Heart right ventricle (tissue), 16 donors: ENCODE results near the gene IKBKE. TPM values are rescaled to one million over a fixed set of nuclear protein-coding genes. Genes with fewer than 3 reads are reported as not detected.

ENCODE experiments used
- ATAC-seq, 8 donors: fragments of 200-7000 bp; cut with Tn5 transposase; one replicate each; pipeline ENCODE4 v1.9.1; 2020; ENCODE audit warnings: mild to moderate bottlenecking in 8 of 8, moderate library complexity in 8 of 8, moderate number of reproducible peaks in 1 of 8
- DNase-seq, 2 donors: peaks; one replicate each; pipeline ENCODE4 v3.0.0-alpha.2; 2020
- H3K27ac ChIP-seq, 10 donors: fragments of 200-600 bp; sonication (generic) in 2 of 10; one replicate each; pipeline versions ENCODE4 v1.5.0 to v1.8.0; 2020 to 2022; ENCODE audit warnings: mild to moderate bottlenecking in 3 of 10
- H3K27me3 ChIP-seq, 7 donors: fragments of 200-600 bp; one replicate each; pipeline ENCODE4 v1.8.0; 2021 to 2022; ENCODE audit warnings: mild to moderate bottlenecking in 2 of 7
- H3K36me3 ChIP-seq, 9 donors: fragments of 200-600 bp; sonication (generic) in 1 of 9; one replicate each; pipeline versions ENCODE4 v1.5.0 to v1.8.0; 2020 to 2022; ENCODE audit warnings: mild to moderate bottlenecking in 2 of 9
- H3K4me1 ChIP-seq, 9 donors: fragments of 200-600 bp; sonication (generic) in 1 of 9; one replicate each; pipeline versions ENCODE4 v1.5.0 to v1.8.0; 2020 to 2022; ENCODE audit warnings: mild to moderate bottlenecking in 4 of 9
- H3K4me3 ChIP-seq, 10 donors: fragments of 200-600 bp; sonication (generic) in 2 of 10; one replicate each; pipeline versions ENCODE4 v1.5.0 to v1.8.0; 2020 to 2022; ENCODE audit warnings: mild to moderate bottlenecking in 7 of 10, moderate library complexity in 2 of 10
- H3K9me3 ChIP-seq, 11 donors: fragments of 200-600 bp in 10 of 11; sonication (generic) in 2 of 11; one replicate each; pipeline versions ENCODE4 v1.5.0 to v1.8.0; 2013 to 2022; ENCODE audit warnings: mild to moderate bottlenecking in 2 of 11, control low read depth in 1 of 11, moderate library complexity in 1 of 11
- WGBS, 2 donors: extraction: QIAGEN DNeasy Blood & Tissue Kit; methylation state at CpG; one replicate each; pipeline ENCODE4 v1.1.7; 2013; ENCODE audit warnings: inconsistent platforms in 1 of 2; 5-methylcytosine and 5-hydroxymethylcytosine counted together
- intact Hi-C, 10 donors: fragments of 100-400 bp; cut with DNase I; formaldehyde crosslinking; loops; one replicate each; pipeline versions ENCODE4 v1.11.1 to v1.14.2; 2022
- polyA plus RNA-seq, 2 donors: library from polyadenylated mRNA; stranded (reverse); fragments of 200-250 nt; gene quantifications; one replicate each; pipeline ENCODE4 v1.2.3, GENCODE V29; 2013
- total RNA-seq, 10 donors: library from RNA; stranded (reverse); fragmentation: NEBNext Ultra II Directional in 3 of 10; extraction: Animal tissue kit (Norgen Biotek cat#: 25700) in 3 of 10; gene quantifications; one replicate each; pipeline versions ENCODE4 v1.2.1 to v1.2.4, GENCODE V29; 2021 to 2023
- TF ChIP-seq, protein P1 (sequence below), 9 donors: fragments of 200-600 bp; sonication (generic) in 2 of 9; IDR thresholded peaks; one replicate each; pipeline versions ENCODE4 v1.5.0 to v1.8.0; 2021 to 2022; ENCODE audit warnings: antibody characterized with exemption in 9 of 9, mild to moderate bottlenecking in 5 of 9, moderate library complexity in 1 of 9
- donor health status: Arrhythmogenic right ventricular cardiomyopathy.
- donor health status: ischemic (EF 13 %, LVEDD 7.1; RV severe dilation, severe dysfunction).
- donor health status: healthy with polysubstance abuse.
- donor health status: DM: no; HTN: yes; CAD: no.
- donor health status: DM: no; HTN: no; CAD: no.
- donor health status: ischemic (EF 25% LVEDD 6.9; RV normal size, moderate dysfunction).
- donor health status: ischemic (EF 25% LVEDD 5.7; RV mildly dilated, moderate dysfunction).
- donor health status: healthy.
- donor health status: DM: yes; HTN: yes; CAD: no.
- donor health status: Ischemic cardiomyopathy.
- donor health status: ischemic (EF 35%, LVEDD 5.7; RV mildly dilated, moderate dysfunction).
- donor health status: nonischemic (EF 11% LVEDD 7.7; RV severe dilation, severe dysfunction).
- donor health status: DM: yes; HTN: yes; CAD: no.
- donor health status: PGD.
- donor health status: ischemic (EF 29% LVEDD 5.4; RV normal size, mild dysfunction).
- donor health status: nonischemic (EF 23%, LVEDD 6.1; RV moderate dilation, normal function).

IKBKE gene
- total and polyA plus RNA-seq, 12 donors, result 0.29 to 5.4 (median 0.79) TPM

DNA sequence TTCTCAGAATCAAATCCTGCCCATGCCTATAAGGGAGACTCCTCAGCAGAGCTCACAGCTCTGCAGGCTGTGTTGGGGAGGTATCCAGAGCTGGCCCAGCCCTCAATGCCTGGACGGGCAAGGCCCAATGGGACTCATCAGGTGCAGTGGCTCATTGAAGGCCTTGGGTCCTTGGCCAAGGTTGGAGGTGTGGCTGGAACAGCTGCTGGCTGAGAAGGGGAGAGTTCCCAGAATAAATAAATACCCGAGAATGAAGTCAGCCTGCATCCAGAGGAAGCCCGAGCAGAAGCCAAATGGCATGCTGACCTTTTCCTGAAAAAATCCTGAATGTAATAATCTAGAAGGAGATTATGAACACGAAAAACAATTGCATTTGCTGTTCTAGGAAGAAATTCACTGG is 25.2 kb upstream of the IKBKE start:
- Histone ChIP-seq H3K9me3 (no peaks in the 10 kb centered on the region), H3K27me3 (no peaks in the 10 kb centered on the region), H3K4me1 (peaks cover 4 to 25% (median 19%) of the 10 kb centered on the region in 9 donors), H3K4me3 (no peak overlapping the region), H3K36me3 (peaks cover 0 to 100% (median 7%) of the 10 kb centered on the region in 9 donors), H3K27ac (peak overlapping the region in 5 of 10 donors; percentile 15 to 58 (median 23))
- ATAC-seq (peak; percentile 64 to 87 (median 83)), DNase-seq (peak; percentile 33 to 53)
- WGBS, 2 donors, result 22 to 49% methylated on average over 4 of the region's 4 CpGs
- TF ChIP-seq, protein P1, sequence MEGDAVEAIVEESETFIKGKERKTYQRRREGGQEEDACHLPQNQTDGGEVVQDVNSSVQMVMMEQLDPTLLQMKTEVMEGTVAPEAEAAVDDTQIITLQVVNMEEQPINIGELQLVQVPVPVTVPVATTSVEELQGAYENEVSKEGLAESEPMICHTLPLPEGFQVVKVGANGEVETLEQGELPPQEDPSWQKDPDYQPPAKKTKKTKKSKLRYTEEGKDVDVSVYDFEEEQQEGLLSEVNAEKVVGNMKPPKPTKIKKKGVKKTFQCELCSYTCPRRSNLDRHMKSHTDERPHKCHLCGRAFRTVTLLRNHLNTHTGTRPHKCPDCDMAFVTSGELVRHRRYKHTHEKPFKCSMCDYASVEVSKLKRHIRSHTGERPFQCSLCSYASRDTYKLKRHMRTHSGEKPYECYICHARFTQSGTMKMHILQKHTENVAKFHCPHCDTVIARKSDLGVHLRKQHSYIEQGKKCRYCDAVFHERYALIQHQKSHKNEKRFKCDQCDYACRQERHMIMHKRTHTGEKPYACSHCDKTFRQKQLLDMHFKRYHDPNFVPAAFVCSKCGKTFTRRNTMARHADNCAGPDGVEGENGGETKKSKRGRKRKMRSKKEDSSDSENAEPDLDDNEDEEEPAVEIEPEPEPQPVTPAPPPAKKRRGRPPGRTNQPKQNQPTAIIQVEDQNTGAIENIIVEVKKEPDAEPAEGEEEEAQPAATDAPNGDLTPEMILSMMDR (IDR thresholded peaks at IDR 0.05), result no peak
- intact Hi-C loops, result no loop called here

DNA sequence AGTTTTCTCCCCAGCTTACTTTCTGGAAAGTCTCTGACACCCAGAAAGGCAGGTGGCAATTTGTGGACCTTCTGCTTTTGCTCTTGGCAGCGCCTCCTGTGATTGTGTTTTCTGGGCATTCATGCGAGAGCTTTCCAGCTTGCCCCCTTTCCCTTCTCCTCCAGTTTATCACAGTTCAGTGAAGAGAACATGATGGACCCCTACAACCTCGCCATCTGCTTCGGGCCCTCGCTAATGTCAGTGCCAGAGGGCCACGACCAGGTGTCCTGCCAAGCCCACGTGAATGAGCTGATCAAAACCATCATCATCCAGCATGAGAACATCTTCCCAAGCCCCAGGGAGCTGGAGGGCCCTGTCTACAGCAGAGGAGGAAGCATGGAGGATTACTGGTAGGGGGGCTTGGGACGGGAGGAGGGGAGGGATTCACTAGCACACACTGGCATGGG is 24.3 kb upstream of the IKBKE start:
- ATAC-seq (no peak), DNase-seq (no peak)
- H3K36me3 ChIP-seq, result peaks cover 0 to 100% (median 15%) of the 10 kb centered on the region in 9 donors
- no peaks in the 10 kb centered on the region for H3K9me3 ChIP-seq
- WGBS, 2 donors, result 96 to 97% methylated on average over 8 of the region's 8 CpGs
- intact Hi-C loops, result loop anchor here in 1 of 10 donors (2.0 kb wide), 1 partner anchor 13 kb away; no protein-coding TSS in a partner anchor
- H3K4me3 ChIP-seq, result no peak overlapping the region
- H3K27ac ChIP-seq, result peak overlapping the region in 4 of 10 donors; percentile 15 to 58 (median 36)
- TF ChIP-seq, protein P1 (IDR thresholded peaks at IDR 0.05), result no peak
- H3K27me3 ChIP-seq, result no peaks in the 10 kb centered on the region
- peaks cover 4 to 25% (median 19%) of the 10 kb centered on the region in 9 donors for H3K4me1 ChIP-seq

DNA sequence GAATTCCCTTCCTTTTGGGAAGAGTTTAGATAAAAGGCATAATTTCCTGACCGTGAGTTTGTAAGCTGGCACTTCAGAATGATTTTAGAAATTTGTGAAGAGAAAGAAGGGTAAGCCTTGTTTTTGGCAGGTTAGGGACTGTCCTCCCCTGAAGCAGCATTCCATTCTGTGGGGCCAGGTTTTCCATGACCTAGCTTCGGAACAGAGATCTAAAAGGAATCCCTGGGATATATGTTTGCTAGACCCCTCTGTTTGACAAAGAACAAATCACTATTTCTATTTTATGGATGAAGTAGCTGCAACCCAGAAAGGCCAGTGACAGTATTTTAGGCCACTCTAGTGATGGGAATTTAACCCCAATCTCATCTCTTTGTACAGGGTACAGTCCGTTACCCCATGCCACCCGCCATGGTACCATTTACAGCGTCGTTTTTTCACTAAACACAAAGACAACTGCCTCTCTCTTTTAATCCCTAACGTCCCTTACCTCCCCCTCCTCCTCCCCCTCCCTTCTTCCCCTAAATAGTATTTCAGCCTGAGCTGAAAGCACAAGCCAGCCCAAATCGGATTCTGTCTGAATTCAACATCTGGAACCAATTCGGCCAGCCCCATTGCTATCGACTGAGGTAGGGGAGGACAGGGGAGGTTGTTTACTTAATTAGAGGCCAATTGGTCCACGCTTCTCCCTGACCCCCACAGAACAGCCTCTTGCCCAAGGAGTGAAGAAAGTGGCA is 23.4 kb upstream of the IKBKE start:
- intact Hi-C loops, result loop anchor here in 1 of 10 donors (2.0 kb wide), 1 partner anchor 14 kb away; no protein-coding TSS in a partner anchor
- peaks cover 4 to 25% (median 19%) of the 10 kb centered on the region in 9 donors for H3K4me1 ChIP-seq
- WGBS, 2 donors, result 86 to 91% methylated on average over 11 of the region's 11 CpGs
- H3K27me3 ChIP-seq, result no peaks in the 10 kb centered on the region
- H3K36me3 ChIP-seq, result peaks cover 0 to 100% (median 21%) of the 10 kb centered on the region in 9 donors
- no peaks in the 10 kb centered on the region for H3K9me3 ChIP-seq
- H3K27ac ChIP-seq, result no peak overlapping the region
- DNase-seq (no peak), ATAC-seq (no peak)
- H3K4me3 ChIP-seq, result no peak overlapping the region
- TF ChIP-seq, protein P1 (IDR thresholded peaks at IDR 0.05), result no peak

DNA sequence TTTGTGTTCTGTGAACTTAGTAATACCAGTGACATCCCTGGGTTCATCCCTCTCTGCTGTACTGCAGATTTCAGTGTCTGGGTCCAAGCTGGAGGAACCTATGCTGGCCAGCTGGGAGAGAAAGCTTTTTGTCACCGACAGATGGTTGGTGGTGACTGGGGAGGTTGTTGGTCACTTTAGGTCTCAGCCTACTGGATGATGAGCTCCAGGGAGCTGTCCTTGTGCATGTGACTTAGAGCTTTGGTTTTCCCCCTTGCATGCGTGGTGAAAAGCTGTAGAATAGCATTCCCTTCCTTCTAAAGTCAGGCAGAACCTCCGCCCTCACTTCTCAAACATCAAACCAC is 22.9 kb upstream of the IKBKE start:
- TF ChIP-seq, protein P1 (IDR thresholded peaks at IDR 0.05), result no peak
- 92% methylated on average over 3 of the region's 3 CpGs for WGBS, 2 donors
- Histone ChIP-seq H3K9me3 (no peaks in the 10 kb centered on the region), H3K4me3 (no peak overlapping the region), H3K4me1 (peaks cover 4 to 25% (median 19%) of the 10 kb centered on the region in 9 donors), H3K27ac (no peak overlapping the region), H3K27me3 (no peaks in the 10 kb centered on the region), H3K36me3 (peaks cover 0 to 100% (median 22%) of the 10 kb centered on the region in 9 donors)
- intact Hi-C loops, result loop anchor here in 1 of 10 donors (2.0 kb wide), 1 partner anchor 15 kb away; no protein-coding TSS in a partner anchor
- ATAC-seq, result no peak
- no peak for DNase-seq
